Measurements from ENCODE around the gene CD79A. TPM values are rescaled to one million over a fixed set of nuclear protein-coding genes. Genes with fewer than 3 reads are reported as not detected.

Gene CD79A
- not detected in 2 replicates for total RNA-seq
- long read RNA-seq: 0 reads

DNA sequence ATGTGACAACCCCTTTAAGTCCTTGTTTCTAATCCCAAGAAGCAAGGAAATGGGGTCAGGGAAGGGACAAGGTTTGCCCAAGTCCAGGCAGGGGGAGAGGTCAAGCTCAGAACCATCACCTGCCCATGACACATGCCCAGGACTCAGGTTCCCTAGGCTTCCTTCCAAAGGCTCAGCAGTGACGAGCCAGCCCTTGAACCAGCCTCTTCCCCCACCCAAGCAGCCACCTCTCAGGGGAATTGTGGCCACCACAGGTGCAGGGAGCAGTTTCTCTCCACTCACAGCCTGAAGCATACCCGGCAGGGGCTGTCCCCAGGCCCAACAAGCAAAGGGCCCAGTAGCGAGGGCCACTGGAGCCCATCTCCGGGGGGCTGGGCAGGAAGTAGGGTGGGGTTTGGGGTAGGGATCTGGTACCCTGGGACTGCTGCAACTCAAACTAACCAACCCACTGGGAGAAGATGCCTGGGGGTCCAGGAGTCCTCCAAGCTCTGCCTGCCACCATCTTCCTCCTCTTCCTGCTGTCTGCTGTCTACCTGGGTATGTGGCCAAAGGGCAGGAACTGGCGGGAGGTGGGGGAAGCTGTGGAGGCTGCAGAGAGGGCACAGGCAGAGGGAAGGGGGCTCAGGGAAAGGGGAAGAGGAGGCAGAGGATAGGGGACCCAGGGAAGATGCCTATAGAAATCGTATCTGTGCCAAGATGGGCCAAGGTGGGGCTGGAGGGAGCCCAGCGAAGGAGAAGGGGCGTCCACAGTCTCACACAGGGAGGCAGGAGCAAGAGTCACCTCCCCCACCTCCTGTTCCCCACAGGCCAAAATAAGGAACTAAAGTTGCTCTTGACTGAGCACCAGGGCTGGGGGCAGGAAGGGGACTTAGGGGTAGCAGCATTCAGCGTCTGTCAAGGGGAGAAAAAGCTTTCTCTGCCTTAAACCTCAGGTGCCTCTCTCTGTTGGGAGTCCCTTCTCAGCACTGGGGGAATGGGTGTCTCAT is at the start of gene CD79A:
CD79A (plus strand) TSS at position 433 of the 986 bp plus-strand sequence; CDS start at position 459, 26 bp downstream.
- peaks cover under 1% of the 10 kb centered on the region for H3K4me1 Mint-ChIP-seq (ENCODE audit: unreplicated experiment)
- H3K36me3 Mint-ChIP-seq (ENCODE audit: unreplicated experiment): no peaks in the 10 kb centered on the region
- TF ChIP-seq, protein P1, sequence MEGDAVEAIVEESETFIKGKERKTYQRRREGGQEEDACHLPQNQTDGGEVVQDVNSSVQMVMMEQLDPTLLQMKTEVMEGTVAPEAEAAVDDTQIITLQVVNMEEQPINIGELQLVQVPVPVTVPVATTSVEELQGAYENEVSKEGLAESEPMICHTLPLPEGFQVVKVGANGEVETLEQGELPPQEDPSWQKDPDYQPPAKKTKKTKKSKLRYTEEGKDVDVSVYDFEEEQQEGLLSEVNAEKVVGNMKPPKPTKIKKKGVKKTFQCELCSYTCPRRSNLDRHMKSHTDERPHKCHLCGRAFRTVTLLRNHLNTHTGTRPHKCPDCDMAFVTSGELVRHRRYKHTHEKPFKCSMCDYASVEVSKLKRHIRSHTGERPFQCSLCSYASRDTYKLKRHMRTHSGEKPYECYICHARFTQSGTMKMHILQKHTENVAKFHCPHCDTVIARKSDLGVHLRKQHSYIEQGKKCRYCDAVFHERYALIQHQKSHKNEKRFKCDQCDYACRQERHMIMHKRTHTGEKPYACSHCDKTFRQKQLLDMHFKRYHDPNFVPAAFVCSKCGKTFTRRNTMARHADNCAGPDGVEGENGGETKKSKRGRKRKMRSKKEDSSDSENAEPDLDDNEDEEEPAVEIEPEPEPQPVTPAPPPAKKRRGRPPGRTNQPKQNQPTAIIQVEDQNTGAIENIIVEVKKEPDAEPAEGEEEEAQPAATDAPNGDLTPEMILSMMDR (IDR thresholded peaks at IDR 0.05): no peak
- no peak within 1 kb of the TSS for H3K27ac Mint-ChIP-seq (ENCODE audit: unreplicated experiment)
- no peaks in the 10 kb centered on the region for H3K9me3 Mint-ChIP-seq (ENCODE audit: unreplicated experiment)
- H3K27me3 Mint-ChIP-seq (ENCODE audit: unreplicated experiment): no peaks in the 10 kb centered on the region
- no peak for DNase-seq (ENCODE audit: extremely low spot score, unreplicated experiment)
- no peak within 1 kb of the TSS for H3K4me3 Mint-ChIP-seq (ENCODE audit: unreplicated experiment)

DNA sequence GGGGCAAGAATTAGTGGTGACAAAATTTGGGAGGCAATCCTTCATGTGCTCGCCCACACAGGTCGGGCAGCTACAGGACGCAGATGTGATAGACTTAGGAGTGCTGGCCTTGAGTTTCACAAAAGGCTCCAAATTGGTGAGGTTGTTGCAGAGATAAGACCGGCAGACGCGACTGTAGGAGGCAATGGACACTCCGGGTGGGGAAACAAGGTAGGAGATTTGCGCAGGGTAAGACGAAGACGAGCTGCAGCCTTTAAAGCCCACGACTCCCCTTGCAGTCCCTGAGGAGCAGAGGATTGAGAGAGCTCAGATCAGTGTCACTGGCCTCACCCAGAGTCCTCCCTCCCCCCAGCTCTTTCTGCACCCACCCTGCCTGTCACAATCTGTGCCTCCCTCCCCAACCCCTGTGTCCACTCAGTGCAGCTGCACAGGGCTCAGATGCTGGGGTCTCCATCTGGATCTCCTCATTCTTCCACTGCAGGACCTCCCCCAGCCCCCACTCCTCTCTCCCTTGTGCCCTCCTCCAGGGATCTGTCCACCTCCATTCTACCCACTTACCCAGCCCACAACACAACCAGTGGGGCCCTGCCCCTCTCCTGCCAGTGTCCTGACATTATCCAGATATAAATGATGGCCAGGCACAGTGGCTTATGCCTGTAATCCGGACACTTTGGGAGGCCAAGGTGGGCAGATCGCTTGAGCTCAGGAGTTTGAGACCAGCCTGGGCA is 38.9 kb upstream of the CD79A start:
- TF ChIP-seq, protein P1 (IDR thresholded peaks at IDR 0.05): no peak
- Mint-ChIP-seq H3K36me3 (ENCODE audit: unreplicated experiment) (no peaks in the 10 kb centered on the region), H3K4me3 (ENCODE audit: unreplicated experiment) (no peak overlapping the region), H3K9me3 (ENCODE audit: unreplicated experiment) (no peaks in the 10 kb centered on the region), H3K27me3 (ENCODE audit: unreplicated experiment) (peaks cover 34% of the 10 kb centered on the region), H3K27ac (ENCODE audit: unreplicated experiment) (no peak overlapping the region), H3K4me1 (ENCODE audit: unreplicated experiment) (no peaks in the 10 kb centered on the region)
- no peak for DNase-seq (ENCODE audit: extremely low spot score, unreplicated experiment)

DNA sequence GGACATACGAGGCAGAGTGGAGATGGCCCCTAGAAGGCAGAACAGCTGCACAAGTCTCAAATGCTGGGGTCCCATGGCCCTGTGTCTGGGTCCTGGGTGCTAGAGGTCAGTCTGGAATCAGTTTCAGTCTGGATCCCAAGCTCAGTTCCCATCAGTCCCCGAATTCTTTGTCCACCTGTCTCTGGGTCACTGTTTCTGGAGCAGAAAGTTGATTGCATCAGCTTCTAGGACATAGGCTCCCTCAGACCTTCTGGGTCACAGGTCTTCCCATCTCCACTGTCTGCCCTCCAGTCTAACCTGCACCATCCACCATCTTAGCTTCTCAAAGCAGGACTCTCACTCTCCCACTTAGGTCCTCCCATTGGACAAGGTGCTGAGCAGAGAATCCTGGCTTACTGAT is 37.9 kb upstream of the CD79A start:
- no peaks in the 10 kb centered on the region for H3K9me3 Mint-ChIP-seq (ENCODE audit: unreplicated experiment)
- no peaks in the 10 kb centered on the region for H3K4me1 Mint-ChIP-seq (ENCODE audit: unreplicated experiment)
- no peak for DNase-seq (ENCODE audit: extremely low spot score, unreplicated experiment)
- no peak overlapping the region for H3K4me3 Mint-ChIP-seq (ENCODE audit: unreplicated experiment)
- no peaks in the 10 kb centered on the region for H3K36me3 Mint-ChIP-seq (ENCODE audit: unreplicated experiment)
- H3K27me3 Mint-ChIP-seq (ENCODE audit: unreplicated experiment): peaks cover 36% of the 10 kb centered on the region
- no peak overlapping the region for H3K27ac Mint-ChIP-seq (ENCODE audit: unreplicated experiment)
- TF ChIP-seq, protein P1 (IDR thresholded peaks at IDR 0.05): no peak

DNA sequence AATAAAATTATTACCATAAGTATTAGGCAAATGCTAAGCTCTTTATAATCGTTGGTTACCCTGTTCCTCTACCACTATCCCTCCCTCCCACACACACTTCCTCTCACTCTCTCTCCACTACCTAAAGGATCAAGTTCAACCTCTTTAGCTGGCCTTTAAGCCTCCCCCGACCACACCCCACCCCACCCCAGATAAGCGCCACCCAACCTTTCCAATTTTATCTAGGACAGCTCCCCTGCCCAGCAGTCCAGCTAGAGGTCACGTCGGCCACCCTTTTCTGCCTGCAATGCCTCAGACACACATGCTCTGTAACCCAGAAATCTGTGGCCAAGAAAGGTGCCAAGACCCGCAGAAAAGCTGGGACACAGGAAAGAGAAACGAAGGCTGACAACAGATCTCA is 33.7 kb upstream of the CD79A start:
- TF ChIP-seq, protein P1 (IDR thresholded peaks at IDR 0.05): no peak
- Mint-ChIP-seq H3K27ac (ENCODE audit: unreplicated experiment) (no peak overlapping the region), H3K9me3 (ENCODE audit: unreplicated experiment) (no peaks in the 10 kb centered on the region), H3K27me3 (ENCODE audit: unreplicated experiment) (peaks cover 22% of the 10 kb centered on the region), H3K4me3 (ENCODE audit: unreplicated experiment) (no peak overlapping the region), H3K36me3 (ENCODE audit: unreplicated experiment) (no peaks in the 10 kb centered on the region), H3K4me1 (ENCODE audit: unreplicated experiment) (no peaks in the 10 kb centered on the region)
- DNase-seq (ENCODE audit: extremely low spot score, unreplicated experiment): no peak

DNA sequence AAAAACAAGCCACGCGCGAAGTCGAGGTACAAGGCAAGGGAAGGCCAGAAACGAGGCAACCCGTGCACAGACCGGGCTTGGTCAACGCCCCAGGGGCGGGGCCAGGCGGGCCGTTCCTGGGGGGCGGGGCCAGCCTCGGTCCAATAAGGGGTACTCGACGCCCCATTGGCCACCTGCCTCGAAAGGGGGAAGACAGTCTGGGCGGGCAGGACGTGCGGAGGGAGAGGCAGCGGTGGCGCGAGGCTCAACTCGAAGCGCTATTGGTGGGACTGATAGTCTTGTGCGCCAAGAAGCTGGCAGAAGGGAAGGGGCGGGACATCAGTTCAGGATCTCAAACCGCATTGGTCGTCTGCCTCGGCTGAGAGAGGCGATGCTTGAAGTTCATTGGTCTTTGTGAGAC is 32.5 kb upstream of the CD79A start, which contains the start of gene LYPD4:
LYPD4 (minus strand) TSS at position 83 of the 400 bp plus-strand sequence. CDS start 5,398 bp downstream, outside the sequence.
- TF ChIP-seq, protein P1 (IDR thresholded peaks at IDR 0.05): no peak
- Mint-ChIP-seq H3K9me3 (ENCODE audit: unreplicated experiment) (no peaks in the 10 kb centered on the region), H3K27me3 (ENCODE audit: unreplicated experiment) (peaks cover 17% of the 10 kb centered on the region), H3K4me1 (ENCODE audit: unreplicated experiment) (no peaks in the 10 kb centered on the region), H3K27ac (ENCODE audit: unreplicated experiment) (no peak within 1 kb of the TSS), H3K36me3 (ENCODE audit: unreplicated experiment) (no peaks in the 10 kb centered on the region), H3K4me3 (ENCODE audit: unreplicated experiment) (no peak within 1 kb of the TSS)
- no peak for DNase-seq (ENCODE audit: extremely low spot score, unreplicated experiment)

Measured in osteocyte (in vitro differentiated cells).